A673 (cell line): ENCODE data around the gene SLC7A8. TPM values are rescaled to one million over a fixed set of nuclear protein-coding genes. Genes with fewer than 3 reads are reported as not detected.

ENCODE experiments used
- BruUV-seq: library from RNA; stranded (reverse); fragments of 400-500 nt; replicated peaks from 2 replicates; lab custom pipeline; 2021; lab: Mats Ljungman, UMichigan
- CTCF ChIA-PET: fragments of 300-600 bp; sonication (Branson Sonifier 250); formaldehyde crosslinking; loops from one replicate; lab custom pipeline; 2022; ENCODE audit warnings: antibody characterized with exemption; lab: Charles Lee
- POLR2A ChIA-PET: fragments of 300-600 bp; sonication (Branson Sonifier 250); formaldehyde crosslinking; loops from one replicate; lab custom pipeline; 2022; ENCODE audit warnings: antibody characterized with exemption; ENCODE audit not compliant: low non-redundant PET; lab: Charles Lee
- DNase-seq: peaks from one replicate; pipeline ENCODE4 v3.0.0-alpha.2; 2015; ENCODE audit warnings: low spot score
- H3K27ac ChIP-seq: fragments of 200-600 bp; sonication (generic); 2 replicates; pipeline ENCODE4 v1.5.1; 2016; ENCODE audit warnings: mixed run types, low read depth, mild to moderate bottlenecking, mixed read lengths, antibody characterized with exemption, low read length; ENCODE audit not compliant: poor library complexity, severe bottlenecking
- H3K27me3 ChIP-seq: fragments of 200-600 bp; sonication (generic); replicated peaks from 2 replicates; pipeline ENCODE4 v1.6.1; 2017; ENCODE audit warnings: mixed run types, low read depth, mild to moderate bottlenecking, mixed read lengths, antibody characterized with exemption, low read length; ENCODE audit not compliant: insufficient read depth, poor library complexity
- H3K36me3 ChIP-seq: fragments of 200-600 bp; sonication (generic); 2 replicates; pipeline ENCODE4 v1.6.1; 2016; ENCODE audit warnings: mixed run types, mild to moderate bottlenecking, mixed read lengths, antibody characterized with exemption, low read length; ENCODE audit not compliant: insufficient read depth, poor library complexity, severe bottlenecking
- H3K4me1 ChIP-seq: fragments of 200-600 bp; sonication (generic); 2 replicates; pipeline ENCODE4 v1.6.1; 2017; ENCODE audit warnings: mixed run types, mild to moderate bottlenecking, mixed read lengths, antibody characterized with exemption, low read length; ENCODE audit not compliant: insufficient read depth, poor library complexity, severe bottlenecking
- H3K4me3 ChIP-seq: fragments of 200-600 bp; sonication (generic); 2 replicates; pipeline ENCODE4 v1.5.1; 2016; ENCODE audit warnings: low read depth, mixed run types, mild to moderate bottlenecking, mixed read lengths, low read length; ENCODE audit not compliant: poor library complexity, severe bottlenecking
- H3K9me3 ChIP-seq: fragments of 200-600 bp; sonication (generic); 2 replicates; pipeline ENCODE4 v1.6.1; 2016; ENCODE audit warnings: mixed run types, low read depth, mild to moderate bottlenecking, mixed read lengths, antibody characterized with exemption, low read length; ENCODE audit not compliant: poor library complexity, severe bottlenecking
- EZH2 ChIP-seq: fragments of 200-600 bp; sonication (generic); IDR thresholded peaks from 2 replicates; pipeline ENCODE4 v1.6.1; 2017; ENCODE audit warnings: borderline replicate concordance, low read depth, mild to moderate bottlenecking, mixed read lengths, antibody characterized with exemption, low read length; ENCODE audit not compliant: poor library complexity, severe bottlenecking
- intact Hi-C: fragments of 100-400 bp; cut with micrococcal nuclease; formaldehyde crosslinking; loops from one replicate; pipeline ENCODE4 v1.10.0; 2022; ENCODE audit not compliant: unreplicated experiment
- total RNA-seq: library from RNA; stranded (reverse); gene quantifications from 2 replicates; pipeline ENCODE4 v1.2.3, GENCODE V29; 2021
- TF ChIP-seq, protein P1 (sequence below): fragments of 300-800, 200-600 bp; sonication (generic); conservative IDR thresholded peaks from 2 replicates; pipeline ENCODE4 v1.5.1; 2017; ENCODE audit warnings: low read depth, mild to moderate bottlenecking, antibody characterized with exemption, low read length, moderate library complexity, mixed read lengths

The SLC7A8 gene
- total RNA-seq, 1 experiment from 2014 or later: 18.3 TPM

DNA sequence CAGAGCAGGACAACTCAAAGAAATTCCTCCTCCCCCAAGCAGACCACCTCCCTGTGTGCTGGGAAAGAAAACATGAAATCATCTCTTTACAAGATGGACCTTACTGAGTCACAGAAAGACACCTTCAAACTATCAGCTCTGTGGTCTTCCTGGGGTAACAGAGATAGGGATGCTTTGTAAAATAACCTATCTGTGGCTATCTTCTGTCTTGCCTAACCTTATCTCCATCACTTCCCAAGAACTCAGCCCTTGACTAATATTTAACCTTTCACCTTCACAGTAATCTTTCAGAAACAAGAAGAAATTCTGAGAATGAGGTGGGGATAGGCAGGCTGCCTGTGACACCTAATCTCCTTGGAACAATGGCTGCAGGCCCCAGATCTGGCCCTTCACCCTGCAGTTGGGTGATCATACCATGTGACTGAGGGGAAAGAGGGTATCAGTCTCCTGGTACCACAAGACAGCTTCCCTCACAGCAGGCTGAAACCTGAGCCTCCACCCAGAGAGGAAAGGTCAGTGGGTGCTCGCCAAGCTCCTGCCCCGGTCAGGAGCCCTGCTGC is 37.0 kb downstream of the SLC7A8 start:
- POLR2A ChIA-PET: no interaction called here
- H3K27me3 ChIP-seq: no peaks in the 10 kb centered on the region
- H3K9me3 ChIP-seq: no peaks in the 10 kb centered on the region
- no peak overlapping the region for H3K27ac ChIP-seq
- CTCF ChIA-PET: no interaction called here
- no peak for DNase-seq
- peaks cover 36% of the 10 kb centered on the region for H3K4me1 ChIP-seq
- no peaks in the 10 kb centered on the region for H3K36me3 ChIP-seq
- BruUV-seq: no TSS peak
- TF ChIP-seq EZH2: no peak
- TF ChIP-seq, protein P1, sequence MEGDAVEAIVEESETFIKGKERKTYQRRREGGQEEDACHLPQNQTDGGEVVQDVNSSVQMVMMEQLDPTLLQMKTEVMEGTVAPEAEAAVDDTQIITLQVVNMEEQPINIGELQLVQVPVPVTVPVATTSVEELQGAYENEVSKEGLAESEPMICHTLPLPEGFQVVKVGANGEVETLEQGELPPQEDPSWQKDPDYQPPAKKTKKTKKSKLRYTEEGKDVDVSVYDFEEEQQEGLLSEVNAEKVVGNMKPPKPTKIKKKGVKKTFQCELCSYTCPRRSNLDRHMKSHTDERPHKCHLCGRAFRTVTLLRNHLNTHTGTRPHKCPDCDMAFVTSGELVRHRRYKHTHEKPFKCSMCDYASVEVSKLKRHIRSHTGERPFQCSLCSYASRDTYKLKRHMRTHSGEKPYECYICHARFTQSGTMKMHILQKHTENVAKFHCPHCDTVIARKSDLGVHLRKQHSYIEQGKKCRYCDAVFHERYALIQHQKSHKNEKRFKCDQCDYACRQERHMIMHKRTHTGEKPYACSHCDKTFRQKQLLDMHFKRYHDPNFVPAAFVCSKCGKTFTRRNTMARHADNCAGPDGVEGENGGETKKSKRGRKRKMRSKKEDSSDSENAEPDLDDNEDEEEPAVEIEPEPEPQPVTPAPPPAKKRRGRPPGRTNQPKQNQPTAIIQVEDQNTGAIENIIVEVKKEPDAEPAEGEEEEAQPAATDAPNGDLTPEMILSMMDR: no peak
- intact Hi-C loops: no loop called here
- H3K4me3 ChIP-seq: no peak overlapping the region

DNA sequence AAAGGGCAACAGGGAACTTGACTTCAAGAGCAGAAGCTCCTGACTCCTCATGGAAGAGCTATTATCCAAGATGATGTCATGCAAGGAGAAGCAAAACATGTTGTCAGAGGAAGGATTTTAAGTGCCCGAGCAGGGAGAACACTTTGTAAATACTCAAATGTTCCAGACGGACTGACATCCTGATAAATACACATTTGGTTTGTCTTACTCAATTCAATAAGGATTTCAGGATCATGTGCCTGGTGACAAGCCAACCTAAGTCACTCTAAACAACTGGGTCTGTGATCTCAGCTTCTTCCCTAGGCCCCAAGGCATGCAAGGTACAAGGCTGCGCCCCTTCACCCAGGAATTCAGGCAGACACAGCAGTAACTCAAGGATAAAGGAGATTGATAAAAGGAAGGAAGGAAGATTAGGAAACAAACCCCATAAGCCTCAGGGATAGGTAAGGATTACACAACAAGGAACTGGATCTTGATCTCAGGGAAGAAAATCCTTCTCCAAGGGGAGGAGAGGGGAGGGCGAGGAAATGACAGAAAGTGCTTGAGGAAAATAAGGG is 37.6 kb downstream of the SLC7A8 start:
- H3K4me1 ChIP-seq: peaks cover 42% of the 10 kb centered on the region
- ChIA-PET CTCF (no interaction called here), POLR2A (no interaction called here)
- TF ChIP-seq EZH2: no peak
- TF ChIP-seq, protein P1: no peak
- no peak for DNase-seq
- intact Hi-C loops: no loop called here
- no peak overlapping the region for H3K27ac ChIP-seq
- no peaks in the 10 kb centered on the region for H3K9me3 ChIP-seq
- H3K36me3 ChIP-seq: no peaks in the 10 kb centered on the region
- H3K4me3 ChIP-seq: no peak overlapping the region
- BruUV-seq: no TSS peak
- H3K27me3 ChIP-seq: no peaks in the 10 kb centered on the region

DNA sequence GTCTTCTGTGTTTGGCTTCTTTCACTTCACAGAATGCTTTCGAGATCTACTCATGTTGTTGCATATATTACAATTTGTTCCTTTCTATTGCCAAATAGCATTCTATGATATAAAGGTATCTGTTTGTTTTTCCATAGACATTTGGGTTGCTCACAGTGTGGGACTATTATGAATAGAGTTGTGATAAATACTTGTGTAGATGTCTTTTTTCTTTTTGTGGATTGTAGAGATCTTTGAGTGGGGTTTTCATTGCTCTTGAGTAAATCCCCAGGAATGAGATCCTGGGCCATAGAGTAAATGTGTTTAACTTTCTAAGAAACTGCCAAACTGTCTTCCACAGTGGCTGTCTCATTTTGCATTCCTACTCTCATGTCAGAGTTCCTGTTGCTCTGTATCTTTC is 39.5 kb downstream of the SLC7A8 start:
- ChIA-PET POLR2A (no interaction called here), CTCF (interaction anchor here (0.6 kb wide), 1 partner anchor 244 kb away, joined by 3 read pairs; no protein-coding TSS in a partner anchor)

More for the DNA sequence above, 39.5 kb downstream of the SLC7A8 start:
- H3K36me3 ChIP-seq: no peaks in the 10 kb centered on the region
- no peak overlapping the region for H3K4me3 ChIP-seq
- H3K9me3 ChIP-seq: no peaks in the 10 kb centered on the region
- H3K27ac ChIP-seq: peak overlapping the region; percentile 30
- no peak for DNase-seq
- no peaks in the 10 kb centered on the region for H3K27me3 ChIP-seq
- BruUV-seq: no TSS peak
- TF ChIP-seq, protein P1: no peak
- TF ChIP-seq EZH2: no peak
- intact Hi-C loops: no loop called here
- H3K4me1 ChIP-seq: peaks cover 43% of the 10 kb centered on the region
